K562 (cell line): Measurements from ENCODE around the gene CENPE. TPM values are rescaled to one million over a fixed set of nuclear protein-coding genes. Genes with fewer than 3 reads are reported as not detected.
A peak's percentile ranks its signal among the peaks of the same experiment; 100 is the strongest.

Experiments
- ASH1L ChIP-seq: fragments of 450-650 bp; IDR thresholded peaks from 2 replicates; pipeline ENCODE4 v1.6.1; 2018; ENCODE audit warnings: borderline replicate concordance, mild to moderate bottlenecking, low read depth; ENCODE audit not compliant: partially characterized antibody
- BCL6 ChIP-seq: fragments of 250-450 bp; sonication (Bioruptor Pico); IDR thresholded peaks from 2 replicates; pipeline ENCODE4 v1.4.0; 2020
- DACH1 ChIP-seq: fragments of 450-650 bp; IDR thresholded peaks from 2 replicates; pipeline ENCODE4 v1.6.1; 2018; ENCODE audit not compliant: partially characterized antibody
- DDX20 ChIP-seq: fragments of 450-650 bp; IDR thresholded peaks from 2 replicates; pipeline ENCODE4 v1.6.1; 2016; ENCODE audit warnings: missing genetic modification characterization, low read depth, mild to moderate bottlenecking, missing compliant biosample characterization, moderate library complexity
- E2F6 ChIP-seq, 2 experiments: IDR thresholded peaks; 2 replicates each; pipeline ENCODE4 v1.6.1; 2011; ENCODE audit warnings: borderline replicate concordance in 1 of 2, control low read depth in 1 of 2, low read depth in 1 of 2, low read length in 1 of 2, mild to moderate bottlenecking in 1 of 2, mixed read lengths in 1 of 2, moderate library complexity in 1 of 2; ENCODE audit not compliant: insufficient read depth in 1 of 2, insufficient read length in 1 of 2, poor library complexity in 1 of 2, severe bottlenecking in 1 of 2; ENCODE audit errors: extremely low read depth in 1 of 2
- KAT7 ChIP-seq: sonication (generic); formaldehyde crosslinking; IDR thresholded peaks from 2 replicates; pipeline ENCODE4 v1.8.0; 2022; ENCODE audit warnings: missing genetic modification reagents, mild to moderate bottlenecking, borderline replicate concordance
- MTA2 ChIP-seq: fragments of 450-650 bp; IDR thresholded peaks from 2 replicates; pipeline ENCODE4 v1.6.1; 2016; ENCODE audit warnings: low read depth
- NELFE ChIP-seq: IDR thresholded peaks from 2 replicates; pipeline ENCODE4 v1.6.1; 2011; ENCODE audit warnings: mild to moderate bottlenecking; ENCODE audit not compliant: insufficient read depth, insufficient read length
- NFYB ChIP-seq: IDR thresholded peaks from 2 replicates; pipeline ENCODE4 v1.6.1; 2011; ENCODE audit warnings: mild to moderate bottlenecking, moderate library complexity; ENCODE audit not compliant: insufficient read length; ENCODE audit errors: extremely low read depth
- RFX1 ChIP-seq: fragments of 450-650 bp; IDR thresholded peaks from 2 replicates; pipeline ENCODE4 v1.6.1; 2016; ENCODE audit warnings: mild to moderate bottlenecking, moderate library complexity
- SP2 ChIP-seq: IDR thresholded peaks from 2 replicates; pipeline ENCODE4 v1.6.1; 2011; ENCODE audit warnings: mild to moderate bottlenecking, low read depth, low read length, moderate library complexity; ENCODE audit not compliant: poor library complexity, severe bottlenecking; ENCODE audit errors: extremely low read depth
- SRF ChIP-seq, 2 experiments: fragments of 250-450, 450-650 bp in 1 of 2; sonication (Bioruptor Pico) in 1 of 2; sonication (generic) in 1 of 2; formaldehyde crosslinking; IDR thresholded peaks; 2 replicates each; pipeline versions ENCODE4 v1.5.0 to v1.5.1; 2020 to 2022; ENCODE audit warnings: mild to moderate bottlenecking in 1 of 2, missing genetic modification reagents in 1 of 2
- STAT5B ChIP-seq: fragments of 250-450 bp; sonication (Bioruptor Pico); IDR thresholded peaks from 2 replicates; pipeline ENCODE4 v1.8.0; 2021; ENCODE audit warnings: mild to moderate bottlenecking, inconsistent platforms
- TOE1 ChIP-seq, 2 experiments: fragments of 450-650 bp in 1 of 2; sonication (generic) in 1 of 2; formaldehyde crosslinking in 1 of 2; IDR thresholded peaks; 2 replicates each; pipeline versions ENCODE4 v1.7.1 to v1.8.0; 2016 to 2022; ENCODE audit warnings: borderline replicate concordance in 2 of 2, mild to moderate bottlenecking in 2 of 2, antibody characterized with exemption in 1 of 2, inconsistent platforms in 1 of 2, low read depth in 1 of 2, missing genetic modification reagents in 1 of 2, moderate library complexity in 1 of 2
- WHSC1 ChIP-seq: IDR thresholded peaks from one replicate; pipeline ENCODE4 v1.6.1; 2012; ENCODE audit warnings: low read length, control low read depth, inconsistent platforms
- ZNF121 ChIP-seq: sonication (generic); formaldehyde crosslinking; conservative IDR thresholded peaks from 2 replicates; pipeline ENCODE4 v1.8.0; 2022; ENCODE audit warnings: missing genetic modification reagents
- ZNF239 ChIP-seq: fragments of 250-450 bp; sonication (Bioruptor Pico); IDR thresholded peaks from 2 replicates; pipeline ENCODE4 v1.4.0; 2020; ENCODE audit warnings: mild to moderate bottlenecking
- ZNF316 ChIP-seq: fragments of 450-650 bp; IDR thresholded peaks from 2 replicates; pipeline ENCODE4 v1.6.1; 2016
- ZNF41 ChIP-seq: fragments of 250-450 bp; sonication (Bioruptor Pico); conservative IDR thresholded peaks from 2 replicates; pipeline ENCODE4 v1.4.0; 2020; ENCODE audit warnings: mild to moderate bottlenecking
- ZNF584 ChIP-seq: fragments of 200-800 bp; sonication (Bioruptor generic); IDR thresholded peaks from 2 replicates; pipeline ENCODE4 v1.6.1; 2016; ENCODE audit warnings: low read depth, mild to moderate bottlenecking, missing genetic modification characterization, missing compliant biosample characterization
- ZNF75A ChIP-seq: fragments of 450-650 bp; formaldehyde crosslinking; IDR thresholded peaks from 2 replicates; pipeline ENCODE4 v1.4.0; 2020; ENCODE audit warnings: mild to moderate bottlenecking
- polyA plus RNA-seq, 8 experiments: library from polyadenylated mRNA; depleted of rRNA in 4 of 8; stranded (reverse) in 5 of 8; unstranded in 3 of 8; fragments of >200 nt; fragmentation: Nextera tagmentation in 2 of 8; fragmentation: Illumina TruSeq in 1 of 8; extraction: Ambion mirVana in 2 of 8; extraction: Trizol in 1 of 8; gene quantifications; 2 replicates each; pipeline versions ENCODE4 v1.2.1 to v1.2.3, GENCODE V29; 2011 to 2014; ENCODE audit warnings: inconsistent platforms in 1 of 8, missing spikeins in 1 of 8
- total RNA-seq, 7 experiments: library from RNA; depleted of rRNA in 6 of 7; stranded (reverse); fragments of >200 nt in 6 of 7; fragmentation: Illumina TruSeq in 2 of 7; extraction: Trizol in 2 of 7; gene quantifications; 2 replicates each; pipeline versions ENCODE4 v1.2.1 to v1.2.3, GENCODE V29; 2011 to 2021; ENCODE audit warnings: low replicate concordance in 1 of 7
- TF ChIP-seq, protein P1 (sequence below): fragments of 150-350 bp; conservative IDR thresholded peaks from 2 replicates; pipeline ENCODE4 v1.6.1; 2014; ENCODE audit warnings: low read length
- TF ChIP-seq, protein P2 (sequence below): fragments of 250-450 bp; sonication (Bioruptor Pico); IDR thresholded peaks from 2 replicates; pipeline ENCODE4 v1.4.0; 2020; ENCODE audit warnings: borderline replicate concordance

CENPE gene
- total and polyA plus RNA-seq, 9 of the 15 experiments (the other 6 are each of a cell fraction or from before 2014, with no cell fraction given): 9.9 to 53.2 (median 27.4) TPM

GRCh38 chr4:103075894-103076746, 122.0 kb downstream of the CENPE start (continued):
- TF ChIP-seq E2F6 (IDR thresholded peaks at IDR 0.05; ENCODE audit: borderline replicate concordance in 1 of 2, extremely low read depth in 1 of 2, insufficient read depth in 1 of 2, insufficient read length in 1 of 2, low read depth in 1 of 2, low read length in 1 of 2, poor library complexity in 1 of 2, severe bottlenecking in 1 of 2) (peak; percentile 94 to 95), TOE1 (IDR thresholded peaks at IDR 0.05; ENCODE audit: borderline replicate concordance) (no peak), TOE1 (CRISPR knock-in tag; IDR thresholded peaks at IDR 0.05; ENCODE audit: borderline replicate concordance, low read depth) (no peak), ZNF584 (CRISPR knock-in tag) (no peak), ZNF239 (CRISPR knock-in tag) (no peak), MTA2 (no peak), ZNF41 (CRISPR knock-in tag) (no peak), STAT5B (CRISPR knock-in tag) (no peak), RFX1 (no peak), WHSC1 (no peak), ASH1L (no peak), ZNF75A (CRISPR knock-in tag) (no peak), SP2 (no peak), ZNF121 (CRISPR knock-in tag) (0 out of 2 replicates have a peak, but pooled peaks have one; percentile 21), NFYB (no peak), BCL6 (CRISPR knock-in tag) (no peak), NELFE (no peak), SRF (CRISPR knock-in tag; IDR thresholded peaks at IDR 0.05) (no peak), DACH1 (no peak), ZNF316 (no peak), KAT7 (CRISPR knock-in tag) (peak; percentile 80; the same call in 1 of the 2 replicates), DDX20 (tag) (no peak)
- TF ChIP-seq, protein P1, sequence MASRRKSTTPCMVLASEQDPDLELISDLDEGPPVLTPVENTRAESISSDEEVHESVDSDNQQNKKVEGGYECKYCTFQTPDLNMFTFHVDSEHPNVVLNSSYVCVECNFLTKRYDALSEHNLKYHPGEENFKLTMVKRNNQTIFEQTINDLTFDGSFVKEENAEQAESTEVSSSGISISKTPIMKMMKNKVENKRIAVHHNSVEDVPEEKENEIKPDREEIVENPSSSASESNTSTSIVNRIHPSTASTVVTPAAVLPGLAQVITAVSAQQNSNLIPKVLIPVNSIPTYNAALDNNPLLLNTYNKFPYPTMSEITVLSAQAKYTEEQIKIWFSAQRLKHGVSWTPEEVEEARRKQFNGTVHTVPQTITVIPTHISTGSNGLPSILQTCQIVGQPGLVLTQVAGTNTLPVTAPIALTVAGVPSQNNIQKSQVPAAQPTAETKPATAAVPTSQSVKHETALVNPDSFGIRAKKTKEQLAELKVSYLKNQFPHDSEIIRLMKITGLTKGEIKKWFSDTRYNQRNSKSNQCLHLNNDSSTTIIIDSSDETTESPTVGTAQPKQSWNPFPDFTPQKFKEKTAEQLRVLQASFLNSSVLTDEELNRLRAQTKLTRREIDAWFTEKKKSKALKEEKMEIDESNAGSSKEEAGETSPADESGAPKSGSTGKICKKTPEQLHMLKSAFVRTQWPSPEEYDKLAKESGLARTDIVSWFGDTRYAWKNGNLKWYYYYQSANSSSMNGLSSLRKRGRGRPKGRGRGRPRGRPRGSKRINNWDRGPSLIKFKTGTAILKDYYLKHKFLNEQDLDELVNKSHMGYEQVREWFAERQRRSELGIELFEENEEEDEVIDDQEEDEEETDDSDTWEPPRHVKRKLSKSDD: no peak
- TF ChIP-seq, protein P2, sequence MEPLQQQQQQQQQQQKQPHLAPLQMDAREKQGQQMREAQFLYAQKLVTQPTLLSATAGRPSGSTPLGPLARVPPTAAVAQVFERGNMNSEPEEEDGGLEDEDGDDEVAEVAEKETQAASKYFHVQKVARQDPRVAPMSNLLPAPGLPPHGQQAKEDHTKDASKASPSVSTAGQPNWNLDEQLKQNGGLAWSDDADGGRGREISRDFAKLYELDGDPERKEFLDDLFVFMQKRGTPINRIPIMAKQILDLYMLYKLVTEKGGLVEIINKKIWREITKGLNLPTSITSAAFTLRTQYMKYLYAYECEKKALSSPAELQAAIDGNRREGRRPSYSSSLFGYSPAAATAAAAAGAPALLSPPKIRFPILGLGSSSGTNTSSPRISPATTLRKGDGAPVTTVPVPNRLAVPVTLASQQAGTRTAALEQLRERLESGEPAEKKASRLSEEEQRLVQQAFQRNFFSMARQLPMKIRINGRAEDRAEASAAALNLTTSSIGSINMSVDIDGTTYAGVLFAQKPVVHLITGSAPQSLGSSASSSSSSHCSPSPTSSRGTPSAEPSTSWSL (CRISPR knock-in tag): no peak
